GM12874 (cell line): ENCODE measurements around the gene TNK2.

ENCODE experiments used
- CTCF ChIP-seq: IDR thresholded peaks from 2 replicates; pipeline ENCODE4 v1.5.1; 2011; ENCODE audit warnings: low read depth, mild to moderate bottlenecking, control low read depth, low read length, moderate library complexity; ENCODE audit not compliant: insufficient read depth

The TNK2 gene

DNA sequence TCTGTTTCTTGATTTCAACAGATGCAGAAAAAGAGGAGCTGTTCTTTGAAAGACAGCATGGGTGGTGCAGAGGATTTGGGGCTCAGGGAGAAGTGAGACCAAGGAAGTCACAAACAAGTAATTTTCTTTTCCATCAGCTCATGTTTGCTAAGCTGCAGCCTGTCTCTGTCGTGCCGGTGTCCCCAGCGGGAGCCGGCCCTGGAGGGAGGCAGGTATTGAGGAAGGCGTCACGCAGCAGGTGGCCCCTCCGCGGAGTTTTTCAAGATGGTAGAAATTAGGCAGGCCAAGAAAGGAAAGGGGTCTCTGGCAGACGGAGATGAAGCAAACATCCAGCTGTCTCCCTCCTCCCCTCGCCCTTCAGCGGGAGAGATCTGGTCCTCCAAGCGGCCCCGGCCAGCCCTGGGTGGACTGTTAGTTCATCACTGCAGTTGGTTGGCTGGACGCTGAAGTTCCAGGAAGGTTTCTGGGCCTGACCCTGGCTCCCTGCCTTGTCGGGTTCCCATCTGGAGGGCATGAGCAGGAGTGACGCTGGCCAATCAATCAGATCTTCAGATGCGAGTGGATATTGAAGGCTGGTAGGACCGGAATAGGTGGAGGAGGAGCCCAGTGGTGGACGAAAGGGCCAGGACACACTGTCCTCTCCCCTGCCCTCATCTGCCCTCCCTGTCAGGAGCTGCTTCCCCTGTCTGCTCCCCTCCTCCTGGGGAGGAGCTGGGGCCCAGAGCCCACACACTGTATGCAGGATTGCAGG, 68.9 kb downstream of the TNK2 start:
- no peak for TF ChIP-seq CTCF

DNA sequence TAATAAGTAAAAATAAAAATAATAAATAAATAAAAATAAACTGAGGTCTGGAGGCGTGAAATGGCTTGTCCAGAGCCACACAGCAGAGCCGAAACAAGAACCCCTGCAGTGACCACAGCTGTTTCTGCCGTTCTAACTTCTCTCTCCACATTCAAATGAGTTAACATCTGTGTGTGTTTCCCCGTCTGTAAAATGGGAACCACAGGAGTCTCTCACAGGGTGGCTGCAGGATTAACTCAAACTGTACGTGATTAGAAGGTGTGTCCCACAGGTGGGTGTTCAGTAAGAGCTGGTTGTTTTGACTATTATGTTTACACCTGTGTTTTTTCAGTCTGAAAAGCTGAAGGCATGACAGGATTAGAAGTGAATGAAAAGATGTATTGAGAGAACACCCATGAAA, 69.6 kb downstream of the TNK2 start:
- no peak for TF ChIP-seq CTCF

GRCh38 chr3:195836476-195837135, 71.7 kb downstream of the TNK2 start:
- TF ChIP-seq CTCF = no peak

DNA sequence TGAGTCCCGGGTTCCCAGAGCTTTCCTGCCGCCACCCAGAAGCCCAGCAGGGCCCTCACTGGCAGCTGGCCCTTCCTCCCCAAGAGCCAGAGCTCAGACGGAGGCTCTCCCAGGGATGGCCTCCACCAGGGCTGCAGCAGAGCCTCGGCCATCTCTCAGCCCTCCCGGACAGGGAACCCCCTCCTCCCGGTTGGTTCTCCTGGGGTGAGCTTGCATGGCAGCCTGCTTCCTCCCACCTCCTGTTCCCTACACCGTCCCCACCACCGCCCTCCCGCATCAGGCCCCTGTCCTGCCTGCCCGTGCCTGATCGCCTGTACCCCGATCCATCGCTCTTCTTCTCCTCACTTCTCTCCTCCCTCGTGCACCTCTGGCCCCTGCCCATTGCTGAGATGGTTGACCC, 72.6 kb downstream of the TNK2 start:
- TF ChIP-seq CTCF = no peak

- no peak for TF ChIP-seq CTCF
Measured at GRCh38 chr3:195834675-195835583, 73.4 kb downstream of the TNK2 start.

DNA sequence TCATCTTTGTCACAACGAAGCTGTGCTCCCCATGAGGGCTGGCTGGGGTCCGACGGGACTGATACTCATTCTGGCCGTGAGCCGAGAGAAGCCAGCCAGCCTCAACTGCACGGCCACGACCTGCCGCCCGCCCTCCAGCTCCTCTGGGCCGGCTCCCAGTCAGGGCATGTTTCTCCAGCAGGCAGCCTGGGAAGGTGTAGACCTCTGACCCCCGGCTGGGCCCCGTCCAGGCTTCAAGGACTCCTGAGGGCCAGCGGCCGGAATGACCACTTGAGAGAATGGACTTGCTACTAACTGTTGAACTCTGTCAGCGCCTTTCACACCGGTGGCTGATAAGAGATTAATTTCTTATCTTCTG, 78.5 kb downstream of the TNK2 start:
- no peak for TF ChIP-seq CTCF

- no peak for TF ChIP-seq CTCF
Measured at GRCh38 chr3:195828762-195829161, 79.6 kb downstream of the TNK2 start.
